ENCODE results near the gene SCYGR6. TPM values are rescaled to one million over a fixed set of nuclear protein-coding genes. Genes with fewer than 3 reads are reported as not detected.

Gene SCYGR6
- not detected for total RNA-seq

GRCh38 chr2:227724394-227725039 lies at the start of gene SCYGR6:
SCYGR6 (minus strand) TSS chr2:227724757; CDS start chr2:227724757, 0 bp downstream.

GRCh38 chr2:227745594-227745993 lies 21.0 kb upstream of the SCYGR6 start, which contains the start of gene SCYGR8:
SCYGR8 (plus strand) TSS chr2:227745894; CDS start chr2:227745894, 0 bp downstream.

GRCh38 chr2:227728035-227728434 lies 3.5 kb upstream of the SCYGR6 start, which contains the start of gene SCYGR7:
SCYGR7 (plus strand) TSS chr2:227728335; CDS start chr2:227728335, 0 bp downstream.

GRCh38 chr2:227717687-227718567 lies 6.6 kb downstream of the SCYGR6 start, which contains the start of gene SLC19A3:
SLC19A3 (minus strand) TSS chr2:227718028; CDS start chr2:227702318, 15,710 bp downstream.

Other genes with a start within 250 kb of the SCYGR6 start
- gene SCYGR2, start 125.9 kb downstream of the SCYGR6 start, total RNA-seq: not detected
- gene SCYGR3, start 109.9 kb downstream of the SCYGR6 start, total RNA-seq: not detected
- not detected for gene SCYGR4, start 107.3 kb downstream of the SCYGR6 start, total RNA-seq
- gene SCYGR5, start 58.0 kb downstream of the SCYGR6 start, total RNA-seq: not detected
- gene SLC19A3, start 6.7 kb downstream of the SCYGR6 start, total RNA-seq: 3.1 TPM
- gene SCYGR7, start 3.6 kb upstream of the SCYGR6 start, total RNA-seq: not detected
- gene SCYGR8, start 21.1 kb upstream of the SCYGR6 start, total RNA-seq: not detected
- gene CCL20, start 89.1 kb upstream of the SCYGR6 start, total RNA-seq: not detected
- 0.44 TPM for gene DAW1, start 146.9 kb upstream of the SCYGR6 start, total RNA-seq

Measured in camera-type eye (tissue), 1 donor.